ENCODE data around the gene CREBL2. TPM values are rescaled to one million over a fixed set of nuclear protein-coding genes. Genes with fewer than 3 reads are reported as not detected.

Gene CREBL2
- total and polyA plus RNA-seq, 2 of the 13 experiments (the other 11 are each of a cell fraction or from before 2014, with no cell fraction given): 6.9 to 8.4 TPM

- TF ChIP-seq ZNF598 (CRISPR knock-in tag; IDR thresholded peaks at IDR 0.05; ENCODE audit: borderline replicate concordance) (no peak), THRA (CRISPR knock-in tag; IDR thresholded peaks at IDR 0.05; ENCODE audit: borderline replicate concordance) (peak; percentile 74; the same call in 1 of the 2 replicates), ZNF362 (CRISPR knock-in tag; IDR thresholded peaks at IDR 0.05; ENCODE audit: borderline replicate concordance) (no peak), NFYB (CRISPR knock-in tag; IDR thresholded peaks at IDR 0.05) (no peak), NFIB (CRISPR knock-in tag; IDR thresholded peaks at IDR 0.05; ENCODE audit: borderline replicate concordance) (no peak), ZSCAN25 (CRISPR knock-in tag; IDR thresholded peaks at IDR 0.05) (peak; percentile 88), ZNF773 (CRISPR knock-in tag; IDR thresholded peaks at IDR 0.05; ENCODE audit: borderline replicate concordance) (no peak), SRSF1 (optimal IDR thresholded peaks at IDR 0.05; ENCODE audit: low read depth, low read length) (no peak), ZNF12 (CRISPR knock-in tag; IDR thresholded peaks at IDR 0.05) (no peak), ZFP37 (CRISPR knock-in tag; IDR thresholded peaks at IDR 0.05; ENCODE audit: borderline replicate concordance) (no peak), TAF1 (CRISPR knock-in tag; IDR thresholded peaks at IDR 0.05) (no peak), REXO4 (CRISPR knock-in tag; IDR thresholded peaks at IDR 0.05; ENCODE audit: borderline replicate concordance) (no peak), PAF1 (CRISPR knock-in tag; IDR thresholded peaks at IDR 0.05) (no peak), ZBTB40 (IDR thresholded peaks at IDR 0.05) (no peak), ZBTB40 (CRISPR knock-in tag; IDR thresholded peaks at IDR 0.05) (peak; percentile 17; the same call in 1 of the 2 replicates), PCBP1 (IDR thresholded peaks at IDR 0.05; ENCODE audit: borderline replicate concordance, low read depth, low read length) (no peak), SNAPC2 (CRISPR knock-in tag; IDR thresholded peaks at IDR 0.05) (no peak), PBX2 (CRISPR knock-in tag; IDR thresholded peaks at IDR 0.05) (no peak)
Measured at GRCh38 chr12:12624498-12624992, 12.9 kb downstream of the CREBL2 start (continued).

All from HepG2 (cell line).